H9 (cell line): ENCODE measurements around the gene XXYLT1. TPM values are rescaled to one million over a fixed set of nuclear protein-coding genes. Genes with fewer than 3 reads are reported as not detected.

ENCODE experiments used
- DNase-seq: peaks from one replicate; pipeline ENCODE4 v3.0.0-alpha.2; 2017
- H2AFZ ChIP-seq: one replicate; pipeline ENCODE4 v1.6.1; 2013; ENCODE audit warnings: mild to moderate bottlenecking, low read length, control low read depth, moderate library complexity
- H2AK5ac ChIP-seq: 2 replicates; pipeline ENCODE4 v1.6.1; 2013; ENCODE audit warnings: low read length, control low read depth, mixed read lengths; ENCODE audit not compliant: insufficient read length
- H2BK120ac ChIP-seq: one replicate; pipeline ENCODE4 v1.6.1; 2013; ENCODE audit warnings: low read depth, mild to moderate bottlenecking, low read length, control low read depth, inconsistent platforms; ENCODE audit not compliant: poor library complexity, severe bottlenecking
- H2BK12ac ChIP-seq: 2 replicates; pipeline ENCODE4 v1.6.1; 2013; ENCODE audit warnings: low read length, control low read depth, mixed read lengths, low read depth; ENCODE audit not compliant: insufficient read length
- H2BK15ac ChIP-seq: 2 replicates; pipeline ENCODE4 v1.6.1; 2013; ENCODE audit warnings: low read depth, low read length, control low read depth
- H2BK20ac ChIP-seq: one replicate; pipeline ENCODE4 v1.6.1; 2013; ENCODE audit warnings: low read depth, mild to moderate bottlenecking, low read length, control low read depth, inconsistent platforms; ENCODE audit not compliant: poor library complexity, severe bottlenecking
- H2BK5ac ChIP-seq: 2 replicates; pipeline ENCODE4 v1.6.1; 2013; ENCODE audit warnings: low read length, control low read depth, mixed read lengths; ENCODE audit not compliant: insufficient read length
- H3K14ac ChIP-seq: 2 replicates; pipeline ENCODE4 v1.6.1; 2013; ENCODE audit warnings: low read length, control low read depth; ENCODE audit not compliant: insufficient read depth
- H3K18ac ChIP-seq: 2 replicates; pipeline ENCODE4 v1.6.1; 2013; ENCODE audit warnings: low read depth, mild to moderate bottlenecking, mixed read lengths, low read length, control low read depth; ENCODE audit not compliant: insufficient read length
- H3K23ac ChIP-seq: 2 replicates; pipeline ENCODE4 v1.6.1; 2013; ENCODE audit warnings: low read length, control low read depth, mixed read lengths, low read depth; ENCODE audit not compliant: insufficient read length
- H3K23me2 ChIP-seq: 2 replicates; pipeline ENCODE4 v1.6.1; 2013; ENCODE audit warnings: low read depth, mild to moderate bottlenecking, mixed read lengths, low read length, control low read depth; ENCODE audit not compliant: insufficient read length, poor library complexity, severe bottlenecking
- H3K27ac ChIP-seq: 2 replicates; pipeline ENCODE4 v1.5.1; 2013; ENCODE audit warnings: low read length, control low read depth, mixed read lengths, low read depth; ENCODE audit not compliant: insufficient read length
- H3K27me3 ChIP-seq: 2 replicates; pipeline ENCODE4 v1.6.1; 2013; ENCODE audit warnings: low read length, control low read depth, inconsistent platforms; ENCODE audit not compliant: insufficient read depth
- H3K4ac ChIP-seq: 2 replicates; pipeline ENCODE4 v1.6.1; 2013; ENCODE audit warnings: low read depth, mild to moderate bottlenecking, control low read depth, inconsistent platforms, low read length, moderate library complexity
- H3K4me1 ChIP-seq: 2 replicates; pipeline ENCODE4 v1.6.1; 2013; ENCODE audit warnings: low read length, control low read depth, inconsistent platforms; ENCODE audit not compliant: insufficient read depth
- H3K4me2 ChIP-seq: 2 replicates; pipeline ENCODE4 v1.6.1; 2013; ENCODE audit warnings: low read length, control low read depth, mixed read lengths; ENCODE audit not compliant: insufficient read length, insufficient read depth
- H3K56ac ChIP-seq: 2 replicates; pipeline ENCODE4 v1.6.1; 2013; ENCODE audit warnings: low read depth, mild to moderate bottlenecking, mixed read lengths, low read length, control low read depth; ENCODE audit not compliant: insufficient read length
- H3K79me1 ChIP-seq: 2 replicates; pipeline ENCODE4 v1.6.1; 2013; ENCODE audit warnings: low read depth, mild to moderate bottlenecking, moderate library complexity, low read length, control low read depth, inconsistent platforms; ENCODE audit not compliant: insufficient read depth, poor library complexity, severe bottlenecking
- H3K79me2 ChIP-seq: 2 replicates; pipeline ENCODE4 v1.6.1; 2013; ENCODE audit warnings: low read length, control low read depth, inconsistent platforms; ENCODE audit not compliant: insufficient read depth
- H3K9ac ChIP-seq: 2 replicates; pipeline ENCODE4 v1.6.1; 2013; ENCODE audit warnings: low read length, control low read depth, mixed read lengths; ENCODE audit not compliant: insufficient read length; ENCODE audit errors: extremely low read depth
- H3K9me3 ChIP-seq: one replicate; pipeline ENCODE4 v1.6.1; 2013; ENCODE audit warnings: low read depth, low read length, inconsistent platforms; ENCODE audit not compliant: control insufficient read depth
- H3T11ph ChIP-seq: one replicate; pipeline ENCODE4 v1.6.1; 2013; ENCODE audit warnings: mild to moderate bottlenecking, low read length, control low read depth, inconsistent platforms
- H4K20me1 ChIP-seq: one replicate; pipeline ENCODE4 v1.6.1; 2013; ENCODE audit not compliant: control insufficient read depth, insufficient read length, insufficient read depth
- H4K5ac ChIP-seq: 2 replicates; pipeline ENCODE4 v1.6.1; 2013; ENCODE audit warnings: low read depth, mild to moderate bottlenecking, mixed read lengths, low read length, control low read depth; ENCODE audit not compliant: insufficient read length
- H4K8ac ChIP-seq: replicated peaks from 2 replicates; pipeline ENCODE4 v1.6.1; 2013; ENCODE audit warnings: low read length, control low read depth, mixed read lengths, low read depth; ENCODE audit not compliant: insufficient read length
- H4K91ac ChIP-seq: 2 replicates; pipeline ENCODE4 v1.6.1; 2013; ENCODE audit warnings: low read depth, mild to moderate bottlenecking, moderate library complexity, mixed read lengths, low read length, control low read depth; ENCODE audit not compliant: insufficient read length
- H3K27ac Mint-ChIP-seq, 3 experiments: 2 replicates in 2 of 3; 3 replicates in 1 of 3; pipeline ENCODE4 v1.8.0; 2020 to 2021; ENCODE audit warnings: mixed read lengths in 3 of 3, mild to moderate bottlenecking in 1 of 3, moderate library complexity in 1 of 3
- H3K27me3 Mint-ChIP-seq: 2 replicates; pipeline ENCODE4 v1.8.0; 2021; ENCODE audit warnings: low read depth, mild to moderate bottlenecking, moderate library complexity, mixed read lengths
- H3K36me3 Mint-ChIP-seq, 3 experiments: 2 replicates in 2 of 3; 3 replicates in 1 of 3; pipeline ENCODE4 v1.8.0; 2020 to 2021; ENCODE audit warnings: low read depth in 3 of 3, mixed read lengths in 3 of 3; ENCODE audit not compliant: insufficient read depth in 1 of 3
- H3K4me1 Mint-ChIP-seq, 2 experiments: 2 replicates each; pipeline ENCODE4 v1.8.0; 2020; ENCODE audit warnings: mixed read lengths in 2 of 2
- H3K4me3 Mint-ChIP-seq, 2 experiments: 2 replicates in 1 of 2; 3 replicates in 1 of 2; pipeline ENCODE4 v1.8.0; 2020 to 2021; ENCODE audit warnings: mild to moderate bottlenecking in 2 of 2, mixed read lengths in 2 of 2, moderate library complexity in 1 of 2
- H3K9me3 Mint-ChIP-seq, 2 experiments: 2 replicates in 1 of 2; 3 replicates in 1 of 2; pipeline ENCODE4 v1.8.0; 2020; ENCODE audit warnings: mild to moderate bottlenecking in 2 of 2, mixed read lengths in 2 of 2, moderate library complexity in 1 of 2
- CTCF ChIP-seq: fragments of 200-600 bp; sonication (generic); conservative IDR thresholded peaks from 3 replicates; pipeline ENCODE4 v1.8.0; 2021; ENCODE audit warnings: antibody characterized with exemption, mild to moderate bottlenecking
- WGBS: extraction: QIAGEN DNeasy Blood & Tissue Kit; methylation state at CpG from one replicate; pipeline ENCODE4 v1.1.7; 2013; ENCODE audit warnings: missing lambda C conversion rate, low lambda C conversion rate, mixed read lengths; ENCODE audit not compliant: insufficient read length; ENCODE audit errors: extremely low coverage; 5-methylcytosine and 5-hydroxymethylcytosine counted together
- total RNA-seq: library from RNA; stranded (reverse); gene quantifications from 2 replicates; pipeline ENCODE4 v1.2.1, GENCODE V29; 2021

Gene XXYLT1
- total RNA-seq, 1 experiment from 2014 or later = 22.7 TPM

- no peak overlapping the region for H2BK5ac ChIP-seq
- no peak overlapping the region for H2BK120ac ChIP-seq
- H2BK20ac ChIP-seq = no peak overlapping the region
- no peak for DNase-seq
- no peaks in the 10 kb centered on the region for H3K79me2 ChIP-seq
- H3K9me3 ChIP-seq = no peaks in the 10 kb centered on the region
- no peaks in the 10 kb centered on the region for H3K4me1 ChIP-seq
- H3K27ac Mint-ChIP-seq = no peak overlapping the region
- no CpG with 5 or more reads among the region's 3 CpGs for WGBS
- H3K4me1 Mint-ChIP-seq = no peaks in the 10 kb centered on the region
- H3K9ac ChIP-seq = no peak overlapping the region
- no peak overlapping the region for H4K8ac ChIP-seq
- no peak overlapping the region for H3K4me3 Mint-ChIP-seq
- H3K79me1 ChIP-seq = no peaks in the 10 kb centered on the region
- H3K14ac ChIP-seq = no peak overlapping the region
- no peak overlapping the region for H4K5ac ChIP-seq
- peaks cover 4 to 16% (median 13%) of the 10 kb centered on the region in 3 experiments; a peak in 6 of 7 replicates for H3K36me3 Mint-ChIP-seq
- no peak overlapping the region for H2AFZ ChIP-seq
- H3K56ac ChIP-seq = no peak overlapping the region
- no peaks in the 10 kb centered on the region for H3K23me2 ChIP-seq
- no peak overlapping the region for H4K91ac ChIP-seq
- H3K27me3 Mint-ChIP-seq = peaks cover 2% of the 10 kb centered on the region; the same call in 1 of the 2 replicates
- TF ChIP-seq CTCF = no peak
- no peak overlapping the region for H3K4ac ChIP-seq
- H3K23ac ChIP-seq = no peak overlapping the region
- H3K27me3 ChIP-seq = no peaks in the 10 kb centered on the region
- H3K18ac ChIP-seq = no peak overlapping the region
- no peaks in the 10 kb centered on the region for H3K9me3 Mint-ChIP-seq
- H2BK12ac ChIP-seq = no peak overlapping the region
- no peak overlapping the region for H3K27ac ChIP-seq
- H4K20me1 ChIP-seq = no peaks in the 10 kb centered on the region
- H3T11ph ChIP-seq = no peak overlapping the region
- H2BK15ac ChIP-seq = no peak overlapping the region
- no peak overlapping the region for H2AK5ac ChIP-seq
- H3K4me2 ChIP-seq = no peak overlapping the region
Measured at GRCh38 chr3:195302431-195302830, 31.5 kb upstream of the XXYLT1 start.
